GM18502 (cell line): ENCODE results near the gene RASL10B.
"Not testable (repeated sequence)": the region's sequence is repeated elsewhere in the genome, so short reads cannot be mapped to it uniquely, and the experiment has no call there.

Source experiments
- ATAC-seq: cut with Tn5 transposase; IDR thresholded peaks from one replicate; pipeline ENCODE4 v1.9.1; 2021; ENCODE audit warnings: mild to moderate bottlenecking; ENCODE audit not compliant: unreplicated experiment, poor library complexity

The RASL10B gene

DNA sequence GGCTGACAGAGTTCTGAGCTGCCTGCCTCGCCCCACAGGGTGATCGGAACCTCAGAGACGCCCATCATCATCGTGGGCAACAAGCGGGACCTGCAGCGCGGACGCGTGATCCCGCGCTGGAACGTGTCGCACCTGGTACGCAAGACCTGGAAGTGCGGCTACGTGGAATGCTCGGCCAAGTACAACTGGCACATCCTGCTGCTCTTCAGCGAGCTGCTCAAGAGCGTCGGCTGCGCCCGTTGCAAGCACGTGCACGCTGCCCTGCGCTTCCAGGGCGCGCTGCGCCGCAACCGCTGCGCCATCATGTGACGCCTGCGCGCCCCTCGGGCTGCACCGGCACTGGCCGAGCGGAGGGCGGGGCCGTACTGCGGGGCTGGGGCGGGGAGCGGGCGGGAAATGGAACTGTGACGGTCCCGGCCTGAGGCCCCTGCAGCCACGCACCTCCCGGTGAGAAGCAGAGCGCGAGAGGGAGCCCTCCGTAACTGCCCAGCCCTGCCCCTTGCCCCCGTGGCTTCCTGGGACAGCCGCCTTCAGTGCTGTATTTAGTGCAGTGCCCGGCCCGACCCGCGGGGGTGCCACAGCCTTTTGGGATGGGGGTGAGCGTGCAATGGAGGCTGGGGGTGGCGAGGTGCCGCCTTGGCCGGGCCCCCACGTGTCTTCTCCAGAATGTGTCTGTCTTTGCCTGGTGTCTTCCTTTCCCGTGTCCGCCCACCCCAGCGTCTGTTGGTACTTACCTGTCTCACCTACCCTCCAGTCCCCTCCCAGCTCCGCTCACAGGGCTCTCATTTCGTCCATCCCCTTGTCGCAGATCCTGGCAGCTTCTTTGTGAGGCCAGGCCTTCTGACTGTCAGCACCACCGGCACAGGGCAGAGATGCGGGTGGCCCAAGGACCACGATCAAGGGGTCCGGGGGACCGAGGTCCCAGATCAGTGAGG, 9.8 kb downstream of the RASL10B start:
- ATAC-seq = no peak

DNA sequence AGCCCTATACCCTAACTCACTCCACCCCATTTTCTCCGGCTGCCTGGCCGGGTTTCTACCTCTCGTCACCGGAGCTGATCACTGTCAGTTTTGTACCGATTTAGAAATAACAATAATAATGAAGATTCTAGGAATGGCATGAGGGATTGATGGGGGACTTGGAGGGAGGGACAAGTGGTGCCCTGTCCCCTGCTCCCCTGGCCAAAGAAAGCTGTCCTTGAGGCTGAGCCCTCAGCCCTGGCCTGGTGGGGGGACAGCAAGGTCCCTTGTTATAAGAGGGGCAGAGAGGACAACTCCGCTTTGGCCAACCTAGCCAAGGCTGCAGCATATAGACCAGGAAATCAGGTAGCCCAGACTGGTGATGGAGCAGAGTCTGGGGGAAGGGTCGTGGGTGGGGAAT, 11.1 kb downstream of the RASL10B start:
- ATAC-seq = no peak

DNA sequence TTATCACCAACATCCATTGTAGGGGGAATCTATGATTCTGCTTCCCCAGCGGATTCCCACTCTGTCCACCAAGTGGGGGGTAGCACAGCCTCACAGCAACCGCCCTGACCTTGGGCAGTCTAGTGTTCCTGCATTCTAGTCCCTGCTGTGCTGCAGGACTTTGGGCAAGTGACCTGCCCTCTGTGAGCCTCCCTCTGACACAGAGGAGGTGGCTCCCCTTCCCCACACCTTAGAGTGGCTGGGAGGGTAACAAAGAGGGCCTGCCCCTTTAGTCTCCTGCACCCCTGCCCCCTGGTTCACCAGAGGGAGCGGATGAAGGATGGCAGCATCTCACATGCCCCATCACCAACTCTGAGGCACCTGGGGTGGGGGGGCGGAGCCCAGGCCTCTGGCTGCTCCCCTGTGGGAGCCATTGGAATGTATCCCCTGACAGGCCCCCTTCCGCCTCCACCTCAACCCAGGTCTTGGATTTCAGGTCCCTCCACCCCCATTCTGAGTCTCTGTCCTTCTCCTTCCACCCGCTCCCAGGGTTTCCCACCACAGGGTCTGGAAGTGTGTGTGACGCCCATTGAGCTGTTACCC, 11.5 kb downstream of the RASL10B start:
- no peak for ATAC-seq

DNA sequence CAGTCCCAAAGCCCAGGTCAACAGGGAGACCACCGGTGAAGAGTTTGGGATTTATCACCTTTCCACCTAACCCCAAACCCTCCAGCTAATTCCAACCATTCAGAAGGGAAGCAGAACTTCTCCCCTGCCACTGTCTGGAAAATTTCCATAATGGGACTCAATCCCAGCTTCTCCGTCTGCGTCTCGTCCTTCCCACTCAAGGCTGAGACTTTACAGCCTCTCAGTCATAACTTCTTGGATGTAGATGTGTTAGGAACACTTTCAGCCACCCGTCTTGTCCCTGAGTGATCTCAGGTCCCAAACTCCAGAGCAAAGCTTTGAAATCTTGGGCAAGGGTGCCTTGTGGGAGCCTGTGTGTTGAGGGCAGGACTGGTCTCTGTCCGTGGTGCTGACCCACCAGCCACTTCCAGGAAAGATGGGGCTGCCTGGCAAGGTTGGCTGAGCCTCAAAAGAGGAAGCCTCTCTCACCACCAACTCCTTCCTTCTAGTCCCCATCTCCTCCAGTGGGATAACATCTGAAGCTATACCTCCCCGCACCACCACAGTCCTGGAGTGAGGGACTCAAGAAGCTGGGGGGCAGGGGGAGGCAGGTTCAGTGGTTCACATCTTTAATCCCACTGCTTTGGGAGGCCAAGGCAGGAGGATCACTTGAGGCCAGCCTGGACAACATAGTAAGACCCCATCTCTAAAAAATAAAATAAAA, 12.3 kb downstream of the RASL10B start:
- ATAC-seq = no peak

DNA sequence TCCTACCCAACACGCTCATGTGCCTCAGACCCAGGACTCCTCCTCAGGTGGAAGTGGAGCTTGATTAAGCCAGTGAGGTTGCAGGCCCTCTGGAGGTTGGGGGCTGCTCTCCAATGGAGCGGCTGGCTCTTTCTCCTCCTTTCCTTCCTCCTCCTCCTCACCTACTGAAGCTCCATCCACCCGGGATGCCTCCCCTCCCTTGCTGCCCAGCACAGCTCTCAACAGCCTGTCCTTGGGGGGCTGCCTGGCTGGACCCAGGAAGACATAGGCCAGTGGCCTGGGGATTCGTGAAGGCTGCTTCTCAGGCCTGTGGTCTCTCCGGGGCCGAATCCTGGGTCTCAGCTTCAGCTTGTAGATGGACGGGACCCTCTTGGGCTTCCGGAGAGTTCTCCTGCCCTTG, 13.4 kb downstream of the RASL10B start:
- no peak for ATAC-seq

DNA sequence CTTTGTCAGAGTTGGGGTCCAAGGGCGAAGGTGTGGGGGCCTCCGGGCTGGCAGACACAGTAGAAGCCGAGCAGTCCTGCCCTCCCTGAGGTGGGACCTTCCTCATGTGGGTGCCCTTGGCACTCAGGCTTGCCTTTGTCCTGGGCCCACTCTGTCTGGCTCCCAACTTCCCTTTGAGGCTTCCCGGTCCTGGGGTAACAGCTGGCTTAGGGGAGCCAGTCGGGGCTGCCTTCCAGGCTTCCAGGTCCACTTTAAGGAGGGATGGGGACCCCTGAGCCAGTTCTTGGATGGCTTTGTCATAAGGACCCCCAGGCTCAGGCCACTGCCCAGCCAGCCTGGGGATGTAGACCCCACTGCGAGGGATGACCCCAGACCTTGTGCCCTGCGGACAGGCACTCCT, 13.8 kb downstream of the RASL10B start:
- no peak for ATAC-seq

DNA sequence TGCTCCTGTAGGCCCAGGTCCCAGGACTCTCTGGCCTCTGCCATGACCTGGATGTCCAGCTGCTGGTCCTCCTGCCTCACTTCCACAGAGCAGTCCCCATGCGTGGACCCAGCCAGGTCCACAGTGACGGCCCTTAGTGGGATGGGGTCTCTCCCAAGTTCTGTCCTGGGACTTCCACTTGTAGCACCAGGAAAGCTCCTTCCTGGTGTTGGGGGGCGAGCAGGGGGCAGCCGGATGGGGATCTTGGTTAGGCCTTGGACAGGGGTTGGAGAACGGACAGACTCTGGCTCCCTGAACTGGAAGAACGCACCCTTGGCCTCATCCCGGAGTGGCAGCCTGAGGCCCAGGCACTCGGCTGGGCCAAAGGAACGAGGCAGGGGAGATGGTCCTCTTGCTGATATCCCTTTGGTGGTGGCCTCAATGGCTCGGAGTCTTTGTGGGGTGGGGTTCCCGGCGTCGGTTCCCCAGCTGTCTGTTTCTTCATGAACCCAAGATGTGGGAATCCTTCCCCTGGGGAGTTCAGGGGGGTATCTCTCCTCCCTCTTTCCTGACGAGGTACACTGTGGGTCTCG, 14.4 kb downstream of the RASL10B start:
- ATAC-seq = no peak

DNA sequence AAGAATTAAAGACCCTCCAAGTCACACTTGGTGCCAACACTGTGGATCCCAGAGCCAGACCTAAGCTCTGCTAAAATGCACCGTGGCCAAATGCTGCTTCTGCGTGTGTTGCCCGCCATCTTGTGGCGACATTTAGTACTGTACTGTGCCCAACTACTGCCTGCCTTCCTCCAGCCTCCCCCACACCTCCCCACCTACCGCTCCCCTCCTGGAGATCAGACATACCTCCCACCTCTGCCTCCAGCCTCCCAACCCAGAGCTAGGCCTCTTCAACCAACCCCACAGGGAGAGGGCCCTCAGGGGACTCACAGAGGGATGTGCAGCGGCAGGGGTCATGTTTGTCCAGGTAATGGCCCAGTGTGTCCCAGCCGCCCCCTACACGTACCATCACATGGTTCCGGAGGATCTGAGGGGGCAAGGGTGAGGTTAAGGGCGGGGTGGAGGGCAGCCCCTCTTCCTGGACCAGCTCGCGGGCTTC, 16.1 kb downstream of the RASL10B start:
- ATAC-seq = no peak

DNA sequence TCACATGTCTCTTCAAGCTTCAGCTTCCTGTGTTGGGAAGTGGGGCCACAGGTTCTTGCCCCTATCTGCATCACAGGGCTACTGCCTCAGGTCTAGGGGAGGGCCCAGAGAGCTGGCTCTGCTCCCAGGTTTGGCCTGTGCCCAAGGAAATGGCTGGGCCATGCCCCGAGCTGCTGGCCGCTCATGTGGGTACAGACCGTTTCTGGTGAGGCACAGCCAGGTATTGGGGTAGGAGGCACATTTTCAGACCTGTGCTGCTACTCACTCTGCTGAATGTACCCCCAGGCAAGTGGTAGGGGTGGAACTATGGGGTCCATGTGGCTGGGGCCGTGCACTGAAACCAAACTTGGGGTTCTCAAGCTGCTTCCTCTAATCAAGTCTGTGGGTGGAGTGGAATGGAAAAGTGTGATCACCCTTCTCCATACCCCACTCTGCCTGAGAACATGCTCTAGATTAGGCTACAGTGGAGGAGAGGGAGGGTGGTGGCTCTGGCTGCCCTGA, 17.0 kb downstream of the RASL10B start:
- ATAC-seq = no peak

DNA sequence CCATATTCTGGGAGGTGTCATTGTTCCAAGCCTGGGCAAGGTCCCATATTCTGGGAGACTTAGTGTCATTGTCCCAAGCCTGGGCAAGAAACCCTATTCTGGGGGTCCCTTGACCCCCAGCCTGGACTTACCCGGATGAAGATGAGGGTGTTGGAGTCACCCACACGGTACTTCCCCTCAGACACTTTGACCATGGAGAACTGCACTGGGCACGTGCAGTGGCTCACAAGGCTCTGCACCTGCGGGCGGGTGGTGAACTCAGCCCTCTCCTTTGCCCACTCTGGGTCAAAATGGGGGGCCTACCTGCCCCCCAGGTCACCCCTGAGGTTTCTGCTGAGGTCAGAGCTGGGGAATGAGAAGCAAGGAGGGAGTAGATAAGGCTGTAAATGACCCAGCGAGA, 17.5 kb downstream of the RASL10B start:
- no peak for ATAC-seq

DNA sequence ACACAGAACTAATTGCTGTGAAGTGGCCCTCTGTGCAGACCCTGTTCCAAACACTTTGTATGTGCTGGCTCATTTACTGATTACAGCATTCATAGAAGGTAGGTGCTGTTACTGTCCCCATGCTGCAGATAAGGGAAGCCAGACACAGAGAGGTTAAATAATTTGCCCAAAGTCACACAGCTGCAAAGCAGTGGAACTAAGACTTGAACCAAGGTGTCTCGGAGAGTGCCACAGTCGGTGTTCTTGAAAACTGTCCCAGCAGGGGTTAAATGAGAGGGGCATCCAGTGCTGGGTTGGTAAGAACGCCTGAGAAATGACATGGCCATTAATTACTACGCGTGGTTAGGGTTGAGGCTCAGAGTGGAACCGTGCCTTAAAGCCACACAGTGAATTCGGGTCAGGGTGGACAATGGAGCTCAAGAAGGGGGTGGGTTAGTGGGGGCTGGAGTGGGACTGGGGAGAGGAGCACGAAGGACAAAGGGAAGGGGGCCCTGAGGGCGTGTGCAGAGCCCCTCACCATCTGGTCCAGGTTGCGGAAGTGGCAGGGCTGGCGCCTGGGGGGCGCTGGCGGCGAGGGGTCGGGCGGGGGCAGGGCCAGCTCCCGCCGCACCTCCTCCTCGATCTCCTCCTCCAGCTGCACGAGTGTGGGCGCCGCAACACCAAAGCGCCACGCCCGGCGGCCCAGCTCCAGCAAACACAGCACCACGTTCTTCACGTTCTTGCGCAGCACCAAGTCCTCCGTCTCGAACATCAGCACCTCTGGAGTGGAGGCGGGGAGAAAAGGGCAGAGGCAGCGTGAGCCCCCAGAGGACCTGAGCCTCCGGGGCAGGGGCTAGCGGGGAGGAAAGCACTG, 18.3 kb downstream of the RASL10B start:
- ATAC-seq = no peak

DNA sequence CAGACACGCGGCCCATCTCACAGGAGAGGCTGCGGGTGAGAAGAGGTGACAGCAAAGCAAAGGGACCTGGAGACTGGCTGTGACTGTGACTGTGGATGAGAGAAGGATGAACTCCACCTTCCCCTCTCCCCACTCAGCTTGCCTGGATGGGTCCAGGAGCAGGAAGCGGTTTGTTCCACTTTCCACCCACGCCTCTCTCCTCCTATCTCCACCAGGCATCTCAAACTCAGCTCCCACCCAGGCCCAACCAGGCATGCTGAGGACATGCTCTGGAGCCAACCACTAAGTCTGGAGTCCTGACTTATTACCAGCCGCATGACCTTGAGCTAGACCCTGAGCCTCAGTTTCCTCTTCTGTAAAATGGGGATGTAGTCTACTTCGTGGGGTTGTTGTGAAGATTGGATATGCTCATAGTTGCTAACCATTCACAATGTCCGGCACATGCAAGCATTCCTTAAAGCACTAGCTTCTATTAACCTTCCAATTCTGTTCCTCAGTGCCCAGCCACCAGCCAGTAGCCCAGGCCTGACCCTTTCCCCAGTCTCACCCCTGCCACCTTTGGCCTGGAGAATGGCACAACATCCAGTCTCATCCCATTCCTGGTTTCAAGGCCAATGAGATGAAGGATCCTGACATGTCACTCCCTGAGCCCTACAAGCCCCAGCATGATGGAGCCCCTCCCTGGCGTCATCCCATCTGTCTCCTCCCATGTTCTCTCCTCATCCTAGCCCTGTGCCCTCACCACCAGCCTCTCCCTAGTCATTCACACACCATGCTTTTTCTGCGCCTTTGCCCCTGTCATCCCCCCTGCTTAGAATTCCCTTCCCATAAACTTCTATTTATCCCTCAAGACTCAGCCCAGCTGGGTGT, 19.3 kb downstream of the RASL10B start:
- no peak for ATAC-seq

DNA sequence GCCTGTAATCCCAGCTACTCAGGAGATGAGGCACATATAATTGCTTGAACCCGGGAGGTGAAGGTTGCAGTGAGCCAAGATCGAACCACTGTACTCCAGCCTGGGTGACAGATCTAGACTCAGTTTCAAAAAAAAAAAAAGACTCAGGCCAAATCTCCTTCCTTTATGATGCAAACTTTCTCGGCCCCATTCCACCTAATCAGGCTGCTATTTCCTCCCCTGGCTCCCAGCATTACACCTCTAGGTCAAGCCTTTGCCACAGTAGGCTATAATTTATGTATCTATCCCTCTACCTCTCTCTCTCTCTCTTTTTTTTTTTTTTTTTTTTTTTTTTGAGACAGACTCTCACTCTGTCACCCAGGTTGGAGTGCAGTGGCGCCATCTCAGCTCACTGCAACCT, 20.1 kb downstream of the RASL10B start:
- not testable (repeated sequence) for ATAC-seq

DNA sequence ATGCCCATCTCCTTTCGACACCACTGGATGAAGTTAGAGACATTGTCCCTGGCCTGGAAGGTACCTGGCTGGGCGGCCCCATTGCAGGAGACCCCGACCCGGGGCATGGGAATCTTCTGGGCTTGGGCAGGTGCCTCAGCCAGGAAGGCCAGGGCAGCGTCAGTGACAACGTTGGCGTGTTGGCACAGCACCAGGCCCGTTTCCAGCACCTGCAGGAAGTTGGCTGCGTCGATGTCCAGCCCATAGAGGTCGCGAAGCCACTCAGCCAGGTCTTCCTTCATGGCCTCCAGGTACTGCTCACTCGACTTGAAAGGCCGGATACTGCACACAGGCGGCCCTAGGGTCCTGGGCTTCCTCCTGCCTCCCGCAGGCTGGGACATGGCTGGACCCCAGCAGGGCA, 21.0 kb downstream of the RASL10B start:
- no peak for ATAC-seq

DNA sequence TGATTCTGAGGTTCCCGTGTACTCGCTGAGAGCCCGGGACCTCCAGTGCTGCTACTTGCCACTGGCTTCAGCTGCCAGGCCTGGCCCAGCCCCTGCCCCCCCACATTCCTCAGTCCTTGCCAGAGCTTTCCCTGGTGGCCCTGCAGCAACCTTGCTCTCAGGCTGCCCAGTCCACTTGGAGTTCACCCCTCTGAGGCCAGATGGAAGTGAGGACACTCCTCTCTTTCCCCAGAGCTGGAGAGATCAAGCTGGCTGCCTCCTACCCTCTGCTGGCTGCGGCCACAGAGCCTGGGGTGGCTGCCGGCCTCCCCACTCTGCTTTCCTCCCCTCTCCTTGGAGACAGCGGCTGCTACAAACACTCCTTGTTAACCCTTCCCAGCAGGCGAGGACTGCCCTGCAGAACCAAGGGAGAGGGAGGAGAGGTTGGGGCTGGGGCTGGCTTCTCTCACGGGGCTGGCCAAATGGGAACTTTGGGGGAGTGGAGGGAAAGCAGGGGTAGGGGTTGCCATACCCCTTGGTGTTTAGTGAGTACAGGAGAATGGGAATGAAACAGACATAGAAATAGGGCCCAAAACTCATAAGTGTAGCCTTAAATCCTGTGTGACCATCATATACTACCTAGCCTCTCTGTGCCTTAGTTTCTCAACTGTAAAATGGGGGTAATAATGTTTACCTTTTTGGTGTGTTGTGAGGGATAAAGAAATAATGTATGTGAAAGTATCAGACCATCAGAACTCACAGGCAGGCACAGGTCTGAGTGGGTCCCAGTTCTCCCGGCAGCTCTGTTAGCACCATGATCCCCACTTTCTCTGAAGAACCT, 21.7 kb downstream of the RASL10B start, which contains the start of gene GAS2L2:
Gene GAS2L2 (minus strand): TSS at position 295 of the 820 bp plus-strand sequence. CDS start 389 bp downstream, outside the sequence.
- ATAC-seq = no peak

DNA sequence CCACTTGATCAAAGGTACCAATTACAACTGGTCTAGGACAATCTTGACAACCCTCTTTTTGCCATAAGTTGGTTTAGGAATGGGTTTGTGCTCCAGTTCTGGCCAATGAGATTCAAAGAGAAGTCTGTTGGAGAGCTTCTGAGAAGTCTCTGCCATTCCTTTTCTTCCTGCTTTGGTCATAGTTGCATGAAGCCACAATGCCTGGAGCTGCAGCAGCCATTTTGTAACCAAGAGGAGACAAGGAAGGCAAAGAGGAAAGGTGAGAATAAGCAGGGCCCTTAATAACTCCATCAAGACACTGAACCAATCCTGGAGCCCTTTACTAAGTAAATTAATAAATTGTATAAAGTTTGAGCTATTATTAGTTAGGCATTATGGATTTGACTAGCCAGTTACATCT, 25.8 kb downstream of the RASL10B start:
- ATAC-seq = no peak

DNA sequence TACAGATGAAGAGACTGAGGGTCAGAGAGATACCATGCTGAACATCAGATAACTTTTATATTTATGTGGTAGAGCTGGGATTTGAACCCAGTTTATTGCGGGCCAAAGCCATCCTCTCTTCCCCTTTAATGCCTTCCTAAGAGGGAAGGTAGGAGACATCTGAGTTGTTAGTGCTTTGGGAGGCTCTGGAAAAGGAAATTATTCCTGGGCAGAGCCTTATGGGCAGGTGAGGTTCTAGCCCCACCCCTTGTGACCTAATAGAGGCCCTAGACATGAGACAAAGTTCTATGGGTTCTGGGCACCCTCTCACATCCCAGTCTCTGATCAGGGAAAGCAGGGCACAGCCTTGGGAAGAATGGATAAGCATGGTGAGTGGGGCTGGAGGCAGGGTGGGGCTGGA, 29.1 kb downstream of the RASL10B start, which contains the start of gene C17orf50:
Gene C17orf50 (plus strand): TSS at position 301 of the 400 bp plus-strand sequence. CDS start 55 bp downstream, at position 356.
- no peak for ATAC-seq

DNA sequence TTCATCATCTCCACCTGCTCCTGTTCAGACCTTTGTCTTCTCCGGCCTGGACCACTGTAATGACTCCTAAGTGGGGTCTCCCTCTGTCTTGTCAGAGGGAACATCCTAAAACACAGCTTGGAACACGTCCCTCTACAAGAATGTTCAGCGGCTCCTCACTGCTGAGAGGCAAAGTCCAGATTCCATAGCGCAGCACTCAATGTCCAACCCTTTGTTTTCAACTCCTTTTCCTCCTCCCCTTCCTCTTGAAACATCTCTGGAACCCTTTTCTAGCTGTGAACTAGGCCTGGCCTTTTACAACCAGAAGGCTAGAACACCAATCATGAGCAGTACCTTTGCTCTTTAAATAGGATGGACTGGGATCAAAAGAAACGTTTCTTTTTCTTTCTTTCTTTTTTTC, 30.2 kb downstream of the RASL10B start:
- no peak for ATAC-seq
